ENCODE results near the gene TAF4.

The TAF4 gene

DNA sequence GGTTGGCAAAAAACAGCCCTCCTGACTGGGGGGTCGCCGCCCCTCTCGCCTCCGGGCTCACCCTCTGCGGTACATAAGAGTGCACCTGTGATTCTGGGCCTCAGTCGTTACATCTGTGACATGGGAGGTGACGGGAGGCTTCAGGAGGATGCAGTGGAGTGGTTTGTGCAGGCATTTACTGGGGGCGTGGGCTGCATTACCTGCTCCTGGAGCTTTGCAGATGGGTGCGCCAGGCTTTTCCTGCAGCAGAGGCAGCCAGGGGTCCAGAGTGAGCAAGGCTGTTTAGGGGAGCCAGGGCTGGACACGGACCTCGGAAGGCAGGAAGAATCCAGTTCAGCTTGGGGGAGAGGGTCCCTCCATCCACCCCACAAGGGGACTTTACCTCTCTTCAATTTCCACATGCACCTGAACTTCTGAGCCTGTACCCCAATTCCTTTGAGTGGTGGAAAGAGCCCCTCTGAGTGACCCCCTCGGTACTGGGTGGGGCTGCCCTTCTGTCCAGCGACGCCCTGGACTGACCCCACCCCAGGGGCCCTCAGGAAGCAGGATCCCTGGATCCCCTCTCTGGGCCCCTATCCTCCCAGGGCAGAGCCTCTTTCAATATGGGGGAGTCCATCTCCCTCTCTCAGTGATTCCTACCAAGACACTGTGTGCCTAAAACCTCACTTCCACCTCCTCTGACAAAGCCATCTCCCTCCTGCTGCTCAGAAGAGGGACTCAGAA is 134.0 kb downstream of the TAF4 start:
- no peaks in the 10 kb centered on the region for H3K4me1 Mint-ChIP-seq
- peaks cover 7% of the 10 kb centered on the region for H3K9me3 Mint-ChIP-seq
- no peak overlapping the region for H3K27ac Mint-ChIP-seq
- CTCF ChIA-PET: no interaction called here
- no peaks in the 10 kb centered on the region for H3K27me3 Mint-ChIP-seq
- no peaks in the 10 kb centered on the region for H3K36me3 Mint-ChIP-seq
- peak; percentile 17 for DNase-seq
- no peak overlapping the region for H3K4me3 Mint-ChIP-seq

DNA sequence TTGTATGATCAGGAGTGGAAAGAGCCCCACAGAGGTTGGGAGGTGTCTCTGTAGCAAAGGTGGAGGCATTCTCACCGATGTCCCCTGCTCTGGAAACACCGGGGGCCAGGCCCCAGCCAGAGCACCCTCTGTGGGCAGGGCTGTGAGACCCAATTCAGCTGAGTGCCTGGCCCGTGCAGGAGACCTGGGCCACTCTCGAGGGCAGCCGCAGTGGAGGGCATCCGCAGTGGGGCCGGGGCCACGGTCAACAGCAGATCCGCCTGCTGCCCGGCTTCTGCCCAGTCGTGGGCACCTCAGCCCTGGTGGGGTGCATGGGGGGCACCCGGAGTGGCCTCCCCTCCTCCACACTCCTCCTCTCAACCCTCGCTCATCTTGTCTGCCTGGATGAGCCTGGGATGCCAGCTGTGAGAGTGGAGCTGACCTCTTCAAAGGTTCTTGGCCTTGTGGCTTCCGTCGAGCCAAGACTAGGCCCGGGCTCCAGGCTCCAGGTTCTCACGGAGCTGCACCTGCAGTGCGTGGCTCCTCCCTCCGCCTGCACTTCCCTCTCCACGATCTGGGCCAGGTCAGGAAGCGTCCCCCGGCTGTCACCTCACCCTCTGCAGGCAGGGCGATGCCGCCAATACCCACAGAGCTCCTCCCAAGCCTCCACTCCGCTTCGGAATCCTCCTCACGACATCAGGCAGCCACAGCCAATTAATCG is 134.8 kb downstream of the TAF4 start:
- CTCF ChIA-PET: no interaction called here

DNA sequence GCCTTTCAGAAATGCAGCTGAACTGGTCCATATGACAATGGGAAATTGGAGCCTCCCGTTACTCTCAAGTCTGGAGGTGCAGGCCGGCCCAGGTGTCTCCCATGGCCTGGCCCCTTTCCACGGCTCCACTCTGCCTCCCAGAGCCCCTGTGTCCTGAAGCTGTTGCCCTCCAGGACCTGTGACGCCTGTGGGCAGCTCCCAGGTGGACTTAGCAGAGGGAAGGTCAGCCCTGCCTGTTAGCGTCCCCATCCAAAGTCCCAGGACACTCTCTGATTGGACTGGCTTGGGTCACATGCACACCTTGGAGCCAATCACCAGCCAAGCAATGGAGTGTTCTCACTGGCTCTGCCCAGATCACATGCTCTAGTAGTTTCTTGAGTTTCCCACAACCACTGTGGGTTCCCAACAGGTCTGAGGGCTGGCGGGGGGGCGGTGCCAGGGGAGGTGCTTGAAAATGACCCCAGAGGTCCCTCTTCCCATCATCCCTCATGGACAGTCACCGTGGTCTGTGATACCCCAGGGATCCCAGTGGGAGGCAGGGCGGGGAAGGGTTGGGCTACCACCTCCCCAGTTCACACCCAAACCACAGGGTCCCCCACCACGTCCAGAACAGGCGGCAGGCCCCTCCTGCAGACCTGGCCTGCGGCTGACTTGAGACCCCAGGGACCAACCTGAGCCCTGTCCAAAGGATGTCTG is 135.6 kb downstream of the TAF4 start:
- Mint-ChIP-seq H3K4me3 (no peak overlapping the region), H3K27me3 (no peaks in the 10 kb centered on the region), H3K36me3 (no peaks in the 10 kb centered on the region), H3K9me3 (peaks cover 7% of the 10 kb centered on the region), H3K4me1 (no peaks in the 10 kb centered on the region), H3K27ac (no peak overlapping the region)
- no peak for DNase-seq
- CTCF ChIA-PET: no interaction called here

More for the DNA sequence above, 134.8 kb downstream of the TAF4 start:
- no peaks in the 10 kb centered on the region for H3K4me1 Mint-ChIP-seq
- no peak overlapping the region for H3K27ac Mint-ChIP-seq
- DNase-seq: no peak
- H3K4me3 Mint-ChIP-seq: no peak overlapping the region
- H3K27me3 Mint-ChIP-seq: no peaks in the 10 kb centered on the region
- H3K36me3 Mint-ChIP-seq: no peaks in the 10 kb centered on the region
- H3K9me3 Mint-ChIP-seq: peaks cover 7% of the 10 kb centered on the region

DNA sequence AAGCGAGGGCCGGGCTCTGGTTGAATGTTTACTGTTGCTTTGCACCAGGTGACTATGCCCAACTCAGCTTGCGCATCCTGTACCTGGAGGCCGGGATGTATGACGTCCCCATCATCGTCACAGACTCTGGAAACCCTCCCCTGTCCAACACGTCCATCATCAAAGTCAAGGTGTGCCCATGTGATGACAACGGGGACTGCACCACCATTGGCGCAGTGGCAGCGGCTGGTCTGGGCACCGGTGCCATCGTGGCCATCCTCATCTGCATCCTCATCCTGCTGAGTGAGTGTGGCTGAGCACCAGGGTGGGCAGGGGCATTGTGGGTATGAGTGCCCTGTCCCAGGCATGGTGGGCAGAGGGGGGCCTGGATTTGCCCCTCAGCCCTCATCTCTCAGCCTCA is 136.1 kb downstream of the TAF4 start:
- Mint-ChIP-seq H3K36me3 (no peaks in the 10 kb centered on the region), H3K4me1 (no peaks in the 10 kb centered on the region), H3K27me3 (no peaks in the 10 kb centered on the region), H3K4me3 (no peak overlapping the region), H3K27ac (no peak overlapping the region), H3K9me3 (peaks cover 7% of the 10 kb centered on the region)
- no peak for DNase-seq
- CTCF ChIA-PET: no interaction called here

DNA sequence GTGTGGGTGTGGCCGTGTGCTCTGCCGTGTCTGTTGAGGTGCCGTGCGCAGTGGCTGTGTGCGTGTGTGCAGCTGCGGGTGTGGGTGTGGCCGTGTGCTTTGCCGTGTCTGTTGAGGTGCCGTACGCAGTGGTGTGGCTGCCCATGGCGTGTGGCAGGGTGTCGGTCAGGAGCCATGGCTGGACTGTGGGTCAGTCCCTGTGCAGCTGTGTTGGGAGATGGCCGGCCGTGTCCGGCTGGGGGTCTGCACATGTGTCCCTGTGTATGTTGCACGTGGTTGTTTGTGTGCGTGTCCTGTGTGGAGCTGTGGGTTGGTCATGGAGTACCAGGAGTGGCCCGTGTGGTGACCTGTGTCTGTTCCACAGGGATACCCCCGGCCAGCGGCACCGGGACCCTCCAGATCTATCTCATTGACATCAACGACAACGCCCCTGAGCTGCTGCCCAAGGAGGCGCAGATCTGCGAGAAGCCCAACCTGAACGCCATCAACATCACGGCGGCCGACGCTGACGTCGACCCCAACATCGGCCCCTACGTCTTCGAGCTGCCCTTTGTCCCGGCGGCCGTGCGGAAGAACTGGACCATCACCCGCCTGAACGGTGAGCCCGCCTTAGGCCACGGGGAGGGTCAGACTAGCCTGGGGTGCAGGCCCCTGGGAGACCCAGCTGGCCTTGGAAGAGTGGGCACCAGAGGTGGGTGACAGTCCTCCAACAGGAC is 137.7 kb downstream of the TAF4 start:
- CTCF ChIA-PET: no interaction called here
- H3K9me3 Mint-ChIP-seq: peaks cover 7% of the 10 kb centered on the region
- H3K4me1 Mint-ChIP-seq: no peaks in the 10 kb centered on the region
- H3K36me3 Mint-ChIP-seq: no peaks in the 10 kb centered on the region
- no peak overlapping the region for H3K27ac Mint-ChIP-seq
- H3K4me3 Mint-ChIP-seq: no peak overlapping the region
- DNase-seq: no peak
- H3K27me3 Mint-ChIP-seq: no peaks in the 10 kb centered on the region

DNA sequence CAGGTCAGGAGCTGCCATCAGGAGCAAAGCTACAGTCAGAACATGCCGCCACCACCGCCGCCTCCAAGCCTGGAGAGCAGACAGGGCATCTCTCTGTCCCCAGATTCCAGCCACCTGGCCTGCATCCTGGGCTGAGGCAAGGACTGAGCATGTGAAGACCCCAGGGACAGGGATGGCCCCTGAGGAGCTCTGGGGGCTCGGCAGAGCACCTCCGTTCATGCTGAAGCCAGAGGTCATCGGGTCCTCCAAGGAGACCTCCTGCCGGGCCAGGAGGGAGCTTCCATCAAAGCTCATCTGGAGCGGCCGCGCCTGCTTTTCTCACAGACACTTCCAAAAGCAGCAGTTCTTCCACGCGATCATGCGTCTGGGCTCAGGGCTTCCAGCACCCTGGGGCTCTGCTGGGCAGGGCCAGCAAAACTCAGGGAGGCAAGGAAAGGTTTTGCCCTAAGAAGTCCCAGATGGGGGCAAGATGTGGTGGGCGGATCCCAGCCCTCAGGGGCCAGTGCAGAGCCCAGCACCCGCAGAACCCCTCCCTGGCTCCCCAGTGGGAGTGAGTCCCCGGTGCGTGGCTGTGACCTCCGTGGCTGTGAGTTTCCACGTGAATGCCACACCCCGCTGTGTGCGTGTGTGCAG is 138.4 kb downstream of the TAF4 start:
- no peak overlapping the region for H3K27ac Mint-ChIP-seq
- H3K4me1 Mint-ChIP-seq: no peaks in the 10 kb centered on the region
- peaks cover 3% of the 10 kb centered on the region for H3K9me3 Mint-ChIP-seq
- H3K27me3 Mint-ChIP-seq: no peaks in the 10 kb centered on the region
- no peak for DNase-seq
- no peaks in the 10 kb centered on the region for H3K36me3 Mint-ChIP-seq
- H3K4me3 Mint-ChIP-seq: no peak overlapping the region
- CTCF ChIA-PET: no interaction called here

DNA sequence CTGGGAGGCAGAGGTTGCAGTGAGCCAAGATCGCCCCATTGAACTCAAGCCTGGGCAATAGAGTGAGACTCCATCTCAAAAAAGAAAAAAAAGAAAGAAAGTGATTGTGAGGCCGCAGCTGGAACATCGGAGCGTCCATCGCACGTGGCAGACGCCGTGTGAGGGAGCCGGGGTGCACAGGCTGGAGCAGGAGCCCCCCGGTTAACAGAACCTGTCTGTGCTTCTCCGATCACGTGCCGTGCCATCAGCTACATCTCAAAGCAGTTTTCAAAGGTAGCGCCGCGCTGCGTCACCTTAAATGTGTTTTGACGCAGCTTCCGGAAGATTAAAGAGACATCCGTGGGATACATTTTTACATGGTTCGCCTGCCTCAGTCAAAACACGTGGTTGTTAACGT is 138.9 kb downstream of the TAF4 start:
- Mint-ChIP-seq H3K9me3 (no peaks in the 10 kb centered on the region), H3K4me1 (no peaks in the 10 kb centered on the region), H3K27ac (no peak overlapping the region), H3K27me3 (no peaks in the 10 kb centered on the region), H3K36me3 (no peaks in the 10 kb centered on the region), H3K4me3 (no peak overlapping the region)
- DNase-seq: no peak
- CTCF ChIA-PET: no interaction called here

DNA sequence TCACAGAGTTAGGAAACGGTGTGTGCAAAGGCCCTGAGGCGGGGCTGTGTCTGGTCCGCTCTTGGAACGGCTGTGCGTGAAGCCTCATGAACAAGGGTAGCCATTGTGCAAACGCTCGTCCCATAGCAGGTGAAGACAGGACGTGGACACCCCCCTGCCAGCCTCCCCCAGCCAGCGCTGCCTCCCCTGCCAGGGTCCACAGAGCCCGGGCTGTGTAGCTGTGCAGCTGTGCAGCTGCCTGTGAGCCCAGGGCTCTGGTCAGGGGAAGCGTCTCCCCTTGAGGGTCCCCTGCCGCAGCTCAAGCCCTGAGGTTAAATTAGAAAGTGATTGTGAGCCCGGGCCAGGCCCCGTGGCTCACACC is 139.4 kb downstream of the TAF4 start:
- no peaks in the 10 kb centered on the region for H3K9me3 Mint-ChIP-seq
- H3K27ac Mint-ChIP-seq: no peak overlapping the region
- CTCF ChIA-PET: no interaction called here
- no peaks in the 10 kb centered on the region for H3K4me1 Mint-ChIP-seq
- H3K36me3 Mint-ChIP-seq: no peaks in the 10 kb centered on the region
- no peaks in the 10 kb centered on the region for H3K27me3 Mint-ChIP-seq
- DNase-seq: no peak
- H3K4me3 Mint-ChIP-seq: no peak overlapping the region

DNA sequence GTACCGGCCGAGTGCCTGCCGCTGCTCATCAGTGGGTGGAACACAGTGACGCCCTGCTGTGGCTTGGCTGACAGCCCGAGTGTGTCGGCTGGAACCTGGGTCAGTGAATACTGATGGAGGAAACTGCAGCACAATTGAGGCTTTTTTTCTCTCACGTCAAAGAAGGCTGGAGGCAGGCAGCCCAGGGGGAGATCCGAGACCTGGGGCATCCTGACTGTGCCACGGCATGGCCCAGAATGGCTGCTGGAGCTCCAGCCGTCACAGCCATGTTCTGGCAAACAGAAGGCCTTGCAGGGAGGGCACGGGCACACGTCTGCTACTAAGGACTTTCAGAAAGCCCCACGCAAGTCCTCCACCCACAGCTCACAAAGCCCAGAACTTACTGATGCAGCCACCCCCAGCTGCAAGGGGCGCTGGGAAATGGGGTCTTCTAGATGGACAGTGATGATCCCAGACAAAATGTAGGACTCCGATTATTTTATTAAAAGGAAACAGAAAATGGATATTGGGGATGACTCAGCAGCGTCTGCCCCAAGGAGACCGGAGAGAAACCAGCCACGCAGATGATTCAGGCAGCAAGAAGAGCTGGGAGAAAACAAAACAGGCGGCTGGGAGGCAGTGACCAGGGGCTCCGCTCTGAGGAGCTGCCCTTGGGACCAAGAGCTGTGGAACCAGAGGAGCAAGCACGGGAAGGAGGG is 140.0 kb downstream of the TAF4 start:
- no peak for DNase-seq
- CTCF ChIA-PET: no interaction called here
- Mint-ChIP-seq H3K27me3 (no peaks in the 10 kb centered on the region), H3K4me1 (no peaks in the 10 kb centered on the region), H3K36me3 (no peaks in the 10 kb centered on the region), H3K27ac (no peak overlapping the region), H3K9me3 (no peaks in the 10 kb centered on the region), H3K4me3 (no peak overlapping the region)

DNA sequence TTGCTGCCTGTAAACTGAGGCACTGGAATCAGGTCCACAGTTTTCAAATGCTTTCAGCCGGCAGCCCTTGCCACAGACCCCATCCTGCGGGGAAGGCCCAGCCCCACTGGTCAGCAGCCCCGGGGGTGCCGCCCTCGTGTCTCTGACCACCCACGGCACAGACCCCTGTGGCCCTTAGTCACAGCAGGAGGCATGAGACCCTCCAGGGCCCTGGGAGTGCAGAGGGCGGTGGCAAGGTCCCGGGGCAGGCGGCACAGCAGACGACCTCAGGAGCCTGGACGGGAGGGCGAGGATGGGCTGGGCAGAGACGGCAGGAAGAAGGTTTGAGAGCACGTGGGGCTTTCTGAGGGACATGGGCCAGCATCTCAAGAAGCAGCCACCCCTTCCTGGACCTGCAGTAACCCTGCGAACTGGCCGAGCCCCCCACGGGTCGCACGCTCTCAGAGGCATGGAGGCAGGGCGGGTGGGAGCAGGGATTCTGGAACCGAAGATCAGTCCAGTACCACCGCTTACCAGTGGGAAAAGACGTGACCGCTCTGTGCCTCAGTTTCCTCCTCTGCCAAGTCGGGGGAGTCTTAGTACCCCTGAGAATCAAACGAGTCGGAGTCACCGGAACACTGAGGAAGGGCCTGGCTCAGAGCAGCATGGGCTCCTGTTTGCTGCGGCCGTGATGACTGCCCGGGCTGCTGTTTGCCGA is 140.7 kb downstream of the TAF4 start:
- DNase-seq: no peak
- no peak overlapping the region for H3K27ac Mint-ChIP-seq

More for the DNA sequence above, 140.7 kb downstream of the TAF4 start:
- CTCF ChIA-PET: no interaction called here
- H3K4me3 Mint-ChIP-seq: no peak overlapping the region
- H3K27me3 Mint-ChIP-seq: no peaks in the 10 kb centered on the region
- no peaks in the 10 kb centered on the region for H3K9me3 Mint-ChIP-seq
- no peaks in the 10 kb centered on the region for H3K36me3 Mint-ChIP-seq
- no peaks in the 10 kb centered on the region for H3K4me1 Mint-ChIP-seq
